ENCODE results near the gene AUTS2.

DNA sequence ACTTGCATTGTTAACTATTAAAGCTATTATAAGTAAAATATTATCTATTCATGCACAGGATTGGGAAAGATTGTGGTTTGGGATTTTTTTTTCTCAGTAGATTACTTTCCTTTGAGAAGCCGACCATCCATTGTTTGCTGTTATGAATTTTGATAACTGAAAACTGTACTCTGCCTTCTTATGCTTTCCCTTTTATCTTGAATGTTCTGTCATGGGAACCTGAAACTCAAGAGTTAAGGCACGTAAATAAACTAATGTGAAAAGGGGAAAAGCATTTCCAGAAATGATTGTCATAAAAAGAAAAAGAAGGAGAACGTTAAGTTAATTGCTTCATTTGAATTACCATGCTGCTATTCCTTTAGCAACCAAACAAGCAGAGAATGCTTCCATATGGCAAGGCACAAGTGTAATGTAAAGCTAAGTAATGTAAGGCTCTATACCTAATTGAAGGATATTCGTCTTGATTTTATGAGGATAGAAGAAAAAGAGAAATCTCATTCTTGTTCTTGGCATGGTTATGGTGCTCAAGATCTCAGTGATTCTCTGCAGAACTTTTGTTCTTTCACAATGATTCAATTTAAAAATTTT is 370.8 kb downstream of the AUTS2 start:
- TF ChIP-seq, protein P1, sequence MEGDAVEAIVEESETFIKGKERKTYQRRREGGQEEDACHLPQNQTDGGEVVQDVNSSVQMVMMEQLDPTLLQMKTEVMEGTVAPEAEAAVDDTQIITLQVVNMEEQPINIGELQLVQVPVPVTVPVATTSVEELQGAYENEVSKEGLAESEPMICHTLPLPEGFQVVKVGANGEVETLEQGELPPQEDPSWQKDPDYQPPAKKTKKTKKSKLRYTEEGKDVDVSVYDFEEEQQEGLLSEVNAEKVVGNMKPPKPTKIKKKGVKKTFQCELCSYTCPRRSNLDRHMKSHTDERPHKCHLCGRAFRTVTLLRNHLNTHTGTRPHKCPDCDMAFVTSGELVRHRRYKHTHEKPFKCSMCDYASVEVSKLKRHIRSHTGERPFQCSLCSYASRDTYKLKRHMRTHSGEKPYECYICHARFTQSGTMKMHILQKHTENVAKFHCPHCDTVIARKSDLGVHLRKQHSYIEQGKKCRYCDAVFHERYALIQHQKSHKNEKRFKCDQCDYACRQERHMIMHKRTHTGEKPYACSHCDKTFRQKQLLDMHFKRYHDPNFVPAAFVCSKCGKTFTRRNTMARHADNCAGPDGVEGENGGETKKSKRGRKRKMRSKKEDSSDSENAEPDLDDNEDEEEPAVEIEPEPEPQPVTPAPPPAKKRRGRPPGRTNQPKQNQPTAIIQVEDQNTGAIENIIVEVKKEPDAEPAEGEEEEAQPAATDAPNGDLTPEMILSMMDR (optimal IDR thresholded peaks at IDR 0.05 in 1 of 3, IDR thresholded peaks at IDR 0.05 in 1 of 3, conservative IDR thresholded peaks at IDR 0.05 in 1 of 3; ENCODE audit: extremely low read depth in 1 of 3, insufficient read depth in 2 of 3, low read length in 3 of 3), result no peak
- TF ChIP-seq EZH2 (IDR thresholded peaks at IDR 0.05; ENCODE audit: low read length), result no peak
